GM20431 (cell line): ENCODE data around the gene P2RY2.

Experiments
- in situ Hi-C: fragments of 300-500 bp; cut with MseI, MboI; formaldehyde crosslinking; loops from one replicate; pipeline ENCODE4 v1.15.0; 2020; ENCODE audit warnings: low sequenced_read_pairs; ENCODE audit not compliant: unreplicated experiment

The P2RY2 gene

GRCh38 chr11:73218106-73218829, at the start of gene P2RY2:
TSS of gene P2RY2 (plus strand) at chr11:73218281. CDS start at chr11:73234160, 15,879 bp downstream.
- in situ Hi-C loops: no loop called here

- in situ Hi-C loops: no loop called here
Measured at GRCh38 chr11:73168925-73169579, 49.0 kb upstream of the P2RY2 start.

GRCh38 chr11:73170140-73170539, 47.9 kb upstream of the P2RY2 start:
- in situ Hi-C loops: no loop called here

- in situ Hi-C loops: no loop called here
Measured at GRCh38 chr11:73171436-73172161, 46.5 kb upstream of the P2RY2 start.

- in situ Hi-C loops: no loop called here
Measured at GRCh38 chr11:73172992-73173656, 45.0 kb upstream of the P2RY2 start.

GRCh38 chr11:73173755-73174494, 44.2 kb upstream of the P2RY2 start:
- in situ Hi-C loops: no loop called here

GRCh38 chr11:73174495-73174791, 43.6 kb upstream of the P2RY2 start:
- in situ Hi-C loops: no loop called here

- in situ Hi-C loops: loop anchor here (25.0 kb wide), 1 partner anchor 338 kb away; no protein-coding TSS in a partner anchor
Measured at GRCh38 chr11:73175551-73176144, 42.4 kb upstream of the P2RY2 start.

GRCh38 chr11:73176145-73176873, 41.8 kb upstream of the P2RY2 start:
- in situ Hi-C loops: loop anchor here (25.0 kb wide), 1 partner anchor 339 kb away; no protein-coding TSS in a partner anchor

GRCh38 chr11:73176874-73177155, 41.3 kb upstream of the P2RY2 start:
- in situ Hi-C loops: loop anchor here (25.0 kb wide), 1 partner anchor 340 kb away; no protein-coding TSS in a partner anchor

GRCh38 chr11:73177380-73177777, 40.7 kb upstream of the P2RY2 start:
- in situ Hi-C loops: loop anchor here (25.0 kb wide), 1 partner anchor 340 kb away; no protein-coding TSS in a partner anchor

- in situ Hi-C loops: loop anchor here (25.0 kb wide), 1 partner anchor 341 kb away; no protein-coding TSS in a partner anchor
Measured at GRCh38 chr11:73177778-73178539, 40.1 kb upstream of the P2RY2 start.

GRCh38 chr11:73178681-73179080, 39.4 kb upstream of the P2RY2 start:
- in situ Hi-C loops: loop anchor here (25.0 kb wide), 1 partner anchor 341 kb away; no protein-coding TSS in a partner anchor

- in situ Hi-C loops: loop anchor here (25.0 kb wide), 1 partner anchor 346 kb away; no protein-coding TSS in a partner anchor
Measured at GRCh38 chr11:73182824-73183321, 35.2 kb upstream of the P2RY2 start.

- in situ Hi-C loops: loop anchor here (25.0 kb wide), 1 partner anchor 348 kb away; no protein-coding TSS in a partner anchor
Measured at GRCh38 chr11:73184953-73185671, 33.0 kb upstream of the P2RY2 start.

- in situ Hi-C loops: loop anchor here (25.0 kb wide), 1 partner anchor 348 kb away; no protein-coding TSS in a partner anchor
Measured at GRCh38 chr11:73185680-73186293, 32.3 kb upstream of the P2RY2 start.
